ENCODE measurements around the gene DNAAF6. TPM values are rescaled to one million over a fixed set of nuclear protein-coding genes. Genes with fewer than 3 reads are reported as not detected.

Gene DNAAF6
- total RNA-seq (ENCODE audit: low replicate concordance) = not detected in 2 replicates

DNA sequence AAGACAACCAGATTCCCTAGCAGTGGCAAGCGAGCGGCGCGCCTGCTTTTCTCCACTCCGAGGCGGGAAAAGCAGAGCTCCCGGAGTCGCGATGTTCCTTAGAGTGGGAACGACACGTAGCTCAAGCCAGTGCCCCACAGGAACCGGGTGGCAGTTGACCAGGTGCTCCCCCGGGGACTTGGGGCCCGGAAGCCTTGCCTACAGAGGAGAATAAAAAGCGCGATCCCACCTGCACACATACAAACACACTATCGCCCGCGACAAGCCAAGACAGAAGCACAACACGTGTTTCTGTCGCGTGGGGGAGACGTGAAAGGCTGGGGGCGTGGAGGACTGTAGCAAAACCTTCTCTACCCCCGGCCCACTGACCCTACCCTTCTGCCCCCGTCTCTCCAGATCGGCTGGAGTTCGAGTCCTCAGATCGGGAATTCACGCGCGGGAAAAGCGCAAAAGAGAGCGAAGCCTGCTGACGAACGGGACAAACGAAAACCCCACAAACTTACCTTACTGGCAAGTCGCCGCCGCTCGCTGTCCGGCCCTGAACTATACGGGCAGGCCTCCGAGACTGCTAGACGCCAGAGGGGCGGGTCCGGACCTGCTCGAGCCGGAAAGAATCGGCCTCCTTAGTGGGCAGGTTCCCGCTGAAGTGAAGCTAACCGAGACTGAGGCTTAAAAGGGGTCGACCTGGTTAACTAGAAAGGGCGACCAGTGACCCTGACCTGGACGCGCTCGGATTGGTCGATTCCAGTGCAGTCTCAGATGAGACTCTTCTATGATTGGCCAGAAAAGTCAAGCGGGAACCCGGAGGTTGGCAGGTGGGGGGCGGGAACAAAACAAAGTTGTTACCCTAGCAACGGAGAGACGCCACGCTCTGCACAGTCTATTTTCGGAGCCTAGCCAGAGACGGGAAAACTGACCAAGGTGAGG is at the start of gene DNAAF6, which contains the start of gene NUP62CL:
TSS of gene DNAAF6 (plus strand) at position 842 of the 927 bp plus-strand sequence. CDS start 6,265 bp downstream, outside the sequence.
TSS of gene NUP62CL (minus strand) at position 664 of the 927 bp plus-strand sequence. CDS start 31,287 bp downstream, outside the sequence.

Other genes starting within 250 kb of the DNAAF6 start
- 23.5 and 25.9 TPM in 2 replicates for gene MORC4, start 206.4 kb upstream of the DNAAF6 start, total RNA-seq (ENCODE audit: low replicate concordance)
- gene RBM41, start 87.8 kb upstream of the DNAAF6 start, total RNA-seq (ENCODE audit: low replicate concordance) = 6.3 and 8.4 TPM in 2 replicates
- gene NUP62CL, start 178 bp upstream of the DNAAF6 start, total RNA-seq (ENCODE audit: low replicate concordance) = not detected in 2 replicates
- gene FRMPD3, start 243.0 kb downstream of the DNAAF6 start, total RNA-seq (ENCODE audit: low replicate concordance) = under 0.01 TPM in 1 of 2 replicates, not detected in the other

Measured in smooth muscle cell of the coronary artery (primary cell).